A549 (cell line): ENCODE measurements around the gene IPPK. TPM values are rescaled to one million over a fixed set of nuclear protein-coding genes. Genes with fewer than 3 reads are reported as not detected.

ENCODE experiments used
- ATAC-seq, 2 experiments: fragments of 200-7000 bp in 1 of 2; fragments of >200 bp in 1 of 2; cut with Nextera tagmentation in 1 of 2; cut with Tn5 transposase in 1 of 2; 3 replicates each; pipeline versions ENCODE4 v1.8.0 to v1.9.1; 2018 to 2020; ENCODE audit warnings: mild to moderate bottlenecking in 1 of 2, moderate library complexity in 1 of 2
- CTCF ChIA-PET: fragments of 300-600 bp; sonication (Branson Sonifier 250); formaldehyde crosslinking; extraction: SDS; loops from one replicate; lab custom pipeline; 2021; ENCODE audit warnings: antibody characterized with exemption, inconsistent platforms; lab: Yijun Ruan, JAX
- POLR2A ChIA-PET: fragments of 350-600 bp; formaldehyde crosslinking; extraction: SDS; loops from one replicate; lab custom pipeline; 2021; ENCODE audit warnings: antibody characterized with exemption, inconsistent platforms; lab: Yijun Ruan, JAX
- DNase-seq, 2 experiments: peaks; one replicate each; pipeline versions ENCODE4 v3.0.0 to v3.0.0-alpha.2; 2011 to 2016; ENCODE audit warnings: low read depth in 1 of 2, low spot score in 1 of 2
- FAIRE-seq: peaks from 2 replicates; lab custom pipeline; 2011; peaks lifted over from hg19 to GRCh38; lab: Jason Lieb, UNC
- H3K27ac ChIP-seq, 2 experiments: fragments of >200 bp; sonication (Bioruptor Twin); formaldehyde crosslinking; 3 replicates each; pipeline ENCODE4 v1.5.1; 2016 to 2017
- H3K4me1 ChIP-seq: fragments of >200 bp; sonication (Bioruptor Twin); formaldehyde crosslinking; 3 replicates; pipeline ENCODE4 v1.6.1; 2016
- H3K4me2 ChIP-seq: fragments of >200 bp; sonication (Bioruptor Twin); formaldehyde crosslinking; 3 replicates; pipeline ENCODE4 v1.6.1; 2016
- H3K4me3 ChIP-seq: fragments of >200 bp; sonication (Bioruptor Twin); formaldehyde crosslinking; 3 replicates; pipeline ENCODE4 v1.5.1; 2016
- H3K9me3 ChIP-seq: fragments of >200 bp; sonication (Bioruptor Twin); formaldehyde crosslinking; 3 replicates; pipeline ENCODE4 v1.6.1; 2016
- CBX2 ChIP-seq: fragments of 200-600 bp; sonication (generic); IDR thresholded peaks from 2 replicates; pipeline ENCODE4 v1.6.1; 2016; ENCODE audit warnings: low read depth, mild to moderate bottlenecking, borderline replicate concordance
- CBX8 ChIP-seq: fragments of 200-600 bp; sonication (generic); IDR thresholded peaks from 2 replicates; pipeline ENCODE4 v1.6.1; 2016
- CHD4 ChIP-seq: fragments of 200-600 bp; sonication (generic); IDR thresholded peaks from 2 replicates; pipeline ENCODE4 v1.6.1; 2016; ENCODE audit warnings: antibody characterized with exemption, mild to moderate bottlenecking, borderline replicate concordance
- EHMT2 ChIP-seq: fragments of 200-600 bp; sonication (generic); IDR thresholded peaks from 2 replicates; pipeline ENCODE4 v1.6.1; 2016; ENCODE audit warnings: antibody characterized with exemption, low read depth, mild to moderate bottlenecking, moderate library complexity
- ESRRA ChIP-seq: fragments of 150-350 bp; IDR thresholded peaks from 2 replicates; pipeline ENCODE4 v1.6.1; 2014; ENCODE audit warnings: mild to moderate bottlenecking, low read length, borderline replicate concordance
- FOSB ChIP-seq: fragments of 250-450 bp; sonication (Bioruptor Pico); IDR thresholded peaks from 2 replicates; pipeline ENCODE4 v1.5.0; 2020; ENCODE audit warnings: mild to moderate bottlenecking, moderate library complexity
- FOXS1 ChIP-seq: fragments of 250-450 bp; sonication (Bioruptor Pico); IDR thresholded peaks from 2 replicates; pipeline ENCODE4 v1.5.0; 2020; ENCODE audit warnings: mild to moderate bottlenecking, moderate library complexity
- GATA3 ChIP-seq: IDR thresholded peaks from 2 replicates; pipeline ENCODE4 v1.6.1; 2012; ENCODE audit warnings: borderline replicate concordance
- HDAC2 ChIP-seq: fragments of 200-600 bp; sonication (generic); IDR thresholded peaks from 2 replicates; pipeline ENCODE4 v1.6.1; 2016
- HOXA7 ChIP-seq: fragments of 250-450 bp; sonication (Bioruptor Pico); IDR thresholded peaks from 2 replicates; pipeline ENCODE4 v1.5.0; 2020; ENCODE audit warnings: mild to moderate bottlenecking, moderate library complexity
- HOXB13 ChIP-seq: fragments of 250-450 bp; sonication (Bioruptor Pico); IDR thresholded peaks from 2 replicates; pipeline ENCODE4 v1.5.0; 2020; ENCODE audit warnings: low read depth, mild to moderate bottlenecking, moderate library complexity
- MAFK ChIP-seq: fragments of 450-650 bp; IDR thresholded peaks from 2 replicates; pipeline ENCODE4 v1.6.1; 2014; ENCODE audit not compliant: partially characterized antibody
- MYC ChIP-seq: IDR thresholded peaks from 2 replicates; pipeline ENCODE4 v1.6.1; 2012; ENCODE audit warnings: mild to moderate bottlenecking, inconsistent platforms, low read length, improper control_type of control experiment, borderline replicate concordance
- NPAS2 ChIP-seq: fragments of 250-450 bp; sonication (Bioruptor Pico); IDR thresholded peaks from 2 replicates; pipeline ENCODE4 v1.8.0; 2022; ENCODE audit warnings: mild to moderate bottlenecking, moderate library complexity, borderline replicate concordance
- PHF8 ChIP-seq: fragments of 200-600 bp; sonication (generic); IDR thresholded peaks from 2 replicates; pipeline ENCODE4 v1.6.1; 2016; ENCODE audit warnings: low read depth, mild to moderate bottlenecking, antibody characterized with exemption, moderate library complexity, borderline replicate concordance
- RFX5 ChIP-seq: fragments of 450-650 bp; IDR thresholded peaks from 2 replicates; pipeline ENCODE4 v1.7.1; 2014; ENCODE audit warnings: antibody characterized with exemption, mild to moderate bottlenecking, moderate library complexity
- RNF2 ChIP-seq: fragments of 200-600 bp; sonication (generic); IDR thresholded peaks from 2 replicates; pipeline ENCODE4 v1.6.1; 2016; ENCODE audit warnings: low read depth, mild to moderate bottlenecking, antibody characterized with exemption, moderate library complexity, borderline replicate concordance
- ZC3H11A ChIP-seq: fragments of 450-650 bp; IDR thresholded peaks from 2 replicates; pipeline ENCODE4 v1.6.1; 2014; ENCODE audit warnings: antibody characterized with exemption, mild to moderate bottlenecking
- ZNF302 ChIP-seq: fragments of 250-450 bp; sonication (Bioruptor Pico); IDR thresholded peaks from 2 replicates; pipeline ENCODE4 v1.9.0; 2021; ENCODE audit warnings: inconsistent platforms, mild to moderate bottlenecking, moderate library complexity
- WGBS: methylation state at CpG from one replicate; pipeline ENCODE4 v1.1.6; 2017; ENCODE audit errors: missing lambda C conversion rate; 5-methylcytosine and 5-hydroxymethylcytosine counted together
- polyA plus RNA-seq, 4 experiments: library from polyadenylated mRNA; depleted of rRNA in 3 of 4; stranded (reverse); fragments of >200 nt; fragmentation: RNase III in 1 of 4; extraction: RNeasy Plus Mini Kit Qiagen cat#74134 plus additional on column Dnase treatment in 1 of 4; gene quantifications; 2 replicates in 3 of 4; 3 replicates in 1 of 4; pipeline ENCODE4 v1.2.3, GENCODE V29; 2011 to 2017
- TF ChIP-seq, protein P1 (sequence below): fragments of 250-450 bp; sonication (Bioruptor Pico); IDR thresholded peaks from 2 replicates; pipeline ENCODE4 v1.5.0; 2021; ENCODE audit warnings: mild to moderate bottlenecking, moderate library complexity, borderline replicate concordance
- TF ChIP-seq, protein P2 (sequence below): fragments of 150-350 bp; IDR thresholded peaks from 2 replicates; pipeline ENCODE4 v1.6.1; 2014; ENCODE audit warnings: low read depth, mild to moderate bottlenecking, low read length
- TF ChIP-seq, protein P3 (sequence below): fragments of >200 bp; sonication (Bioruptor Twin); formaldehyde crosslinking; IDR thresholded peaks from 3 replicates; pipeline ENCODE4 v1.6.1; 2016
- TF ChIP-seq, protein P4 (sequence below): fragments of 200-600 bp; sonication (generic); IDR thresholded peaks from 2 replicates; pipeline ENCODE4 v1.6.1; 2016; ENCODE audit warnings: antibody characterized with exemption, mild to moderate bottlenecking, moderate library complexity

The IPPK gene
- polyA plus RNA-seq, 2 of the 4 experiments (the other 2 are of a cell fraction): 12.2 to 20.0 TPM

DNA sequence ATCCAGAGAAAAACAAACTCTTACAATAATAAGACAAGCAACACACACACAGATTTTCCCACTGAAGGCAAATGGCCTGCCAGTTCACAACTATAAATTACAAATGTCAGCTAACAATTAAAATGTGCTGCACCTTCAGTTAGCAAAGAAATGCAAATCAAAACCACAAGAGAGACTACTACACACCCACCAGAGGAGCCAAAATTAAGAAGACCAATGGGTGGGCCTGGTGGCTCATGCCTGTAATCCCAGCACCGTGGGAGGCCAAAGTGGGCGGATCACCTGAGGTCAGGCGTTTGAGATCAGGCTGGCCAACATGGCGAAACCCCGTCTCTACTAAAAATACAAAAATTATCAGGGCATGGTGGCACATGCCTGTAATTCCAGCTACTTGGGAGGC, 15.1 kb upstream of the IPPK start:
- POLR2A ChIA-PET: no interaction called here

DNA sequence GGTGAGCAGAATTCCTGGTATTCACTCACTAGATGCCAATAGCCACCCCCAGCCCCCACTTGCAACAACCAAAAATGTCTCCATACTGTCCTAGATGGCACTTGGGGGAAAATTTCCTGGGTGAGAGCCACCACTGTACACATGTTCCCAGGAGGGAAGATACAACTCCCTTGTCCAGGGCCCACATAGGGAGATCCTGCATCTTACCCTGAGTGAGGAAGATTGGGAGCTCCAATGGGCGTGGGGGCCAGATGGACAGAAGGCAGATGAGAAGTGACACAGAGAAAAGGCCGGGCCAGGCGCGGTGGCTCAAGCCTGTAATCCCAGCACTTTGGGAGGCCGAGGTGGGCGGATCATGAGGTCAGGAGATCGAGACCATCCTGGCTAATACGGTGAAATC, 12.3 kb upstream of the IPPK start:
- POLR2A ChIA-PET: no interaction called here
- CTCF ChIA-PET: no interaction called here
- no peak overlapping the region for H3K27ac ChIP-seq
- no peaks in the 10 kb centered on the region for H3K9me3 ChIP-seq
- TF ChIP-seq, protein P1, sequence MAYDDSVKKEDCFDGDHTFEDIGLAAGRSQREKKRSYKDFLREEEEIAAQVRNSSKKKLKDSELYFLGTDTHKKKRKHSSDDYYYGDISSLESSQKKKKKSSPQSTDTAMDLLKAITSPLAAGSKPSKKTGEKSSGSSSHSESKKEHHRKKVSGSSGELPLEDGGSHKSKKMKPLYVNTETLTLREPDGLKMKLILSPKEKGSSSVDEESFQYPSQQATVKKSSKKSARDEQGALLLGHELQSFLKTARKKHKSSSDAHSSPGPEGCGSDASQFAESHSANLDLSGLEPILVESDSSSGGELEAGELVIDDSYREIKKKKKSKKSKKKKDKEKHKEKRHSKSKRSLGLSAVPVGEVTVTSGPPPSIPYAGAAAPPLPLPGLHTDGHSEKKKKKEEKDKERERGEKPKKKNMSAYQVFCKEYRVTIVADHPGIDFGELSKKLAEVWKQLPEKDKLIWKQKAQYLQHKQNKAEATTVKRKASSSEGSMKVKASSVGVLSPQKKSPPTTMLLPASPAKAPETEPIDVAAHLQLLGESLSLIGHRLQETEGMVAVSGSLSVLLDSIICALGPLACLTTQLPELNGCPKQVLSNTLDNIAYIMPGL (CRISPR knock-in tag): no peak
- TF ChIP-seq, protein P2, sequence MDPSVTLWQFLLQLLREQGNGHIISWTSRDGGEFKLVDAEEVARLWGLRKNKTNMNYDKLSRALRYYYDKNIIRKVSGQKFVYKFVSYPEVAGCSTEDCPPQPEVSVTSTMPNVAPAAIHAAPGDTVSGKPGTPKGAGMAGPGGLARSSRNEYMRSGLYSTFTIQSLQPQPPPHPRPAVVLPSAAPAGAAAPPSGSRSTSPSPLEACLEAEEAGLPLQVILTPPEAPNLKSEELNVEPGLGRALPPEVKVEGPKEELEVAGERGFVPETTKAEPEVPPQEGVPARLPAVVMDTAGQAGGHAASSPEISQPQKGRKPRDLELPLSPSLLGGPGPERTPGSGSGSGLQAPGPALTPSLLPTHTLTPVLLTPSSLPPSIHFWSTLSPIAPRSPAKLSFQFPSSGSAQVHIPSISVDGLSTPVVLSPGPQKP: no peak
- TF ChIP-seq CBX2 (no peak), CBX8 (no peak), NPAS2 (CRISPR knock-in tag) (no peak), RFX5 (no peak), PHF8 (no peak)
- FAIRE-seq (no peak), DNase-seq (no peak), ATAC-seq (no peak)
- H3K4me2 ChIP-seq: no peak overlapping the region
- H3K4me3 ChIP-seq: no peak overlapping the region
- H3K4me1 ChIP-seq: no peaks in the 10 kb centered on the region
- 90% methylated on average over 8 of the region's 8 CpGs for WGBS

More for the DNA sequence above, 15.1 kb upstream of the IPPK start:
- ATAC-seq: no peak
- Histone ChIP-seq H3K27ac (no peak overlapping the region), H3K9me3 (peaks cover 2% of the 10 kb centered on the region; the same call in 2 of the 3 replicates), H3K4me2 (no peak overlapping the region), H3K4me1 (no peaks in the 10 kb centered on the region), H3K4me3 (no peak overlapping the region)
- no peak for DNase-seq
- TF ChIP-seq RNF2: no peak
- TF ChIP-seq MYC: no peak
- TF ChIP-seq HOXB13 (CRISPR knock-in tag): no peak
- TF ChIP-seq, protein P3, sequence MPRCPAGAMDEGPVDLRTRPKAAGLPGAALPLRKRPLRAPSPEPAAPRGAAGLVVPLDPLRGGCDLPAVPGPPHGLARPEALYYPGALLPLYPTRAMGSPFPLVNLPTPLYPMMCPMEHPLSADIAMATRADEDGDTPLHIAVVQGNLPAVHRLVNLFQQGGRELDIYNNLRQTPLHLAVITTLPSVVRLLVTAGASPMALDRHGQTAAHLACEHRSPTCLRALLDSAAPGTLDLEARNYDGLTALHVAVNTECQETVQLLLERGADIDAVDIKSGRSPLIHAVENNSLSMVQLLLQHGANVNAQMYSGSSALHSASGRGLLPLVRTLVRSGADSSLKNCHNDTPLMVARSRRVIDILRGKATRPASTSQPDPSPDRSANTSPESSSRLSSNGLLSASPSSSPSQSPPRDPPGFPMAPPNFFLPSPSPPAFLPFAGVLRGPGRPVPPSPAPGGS: no peak
- TF ChIP-seq FOXS1: no peak
- TF ChIP-seq, protein P4, sequence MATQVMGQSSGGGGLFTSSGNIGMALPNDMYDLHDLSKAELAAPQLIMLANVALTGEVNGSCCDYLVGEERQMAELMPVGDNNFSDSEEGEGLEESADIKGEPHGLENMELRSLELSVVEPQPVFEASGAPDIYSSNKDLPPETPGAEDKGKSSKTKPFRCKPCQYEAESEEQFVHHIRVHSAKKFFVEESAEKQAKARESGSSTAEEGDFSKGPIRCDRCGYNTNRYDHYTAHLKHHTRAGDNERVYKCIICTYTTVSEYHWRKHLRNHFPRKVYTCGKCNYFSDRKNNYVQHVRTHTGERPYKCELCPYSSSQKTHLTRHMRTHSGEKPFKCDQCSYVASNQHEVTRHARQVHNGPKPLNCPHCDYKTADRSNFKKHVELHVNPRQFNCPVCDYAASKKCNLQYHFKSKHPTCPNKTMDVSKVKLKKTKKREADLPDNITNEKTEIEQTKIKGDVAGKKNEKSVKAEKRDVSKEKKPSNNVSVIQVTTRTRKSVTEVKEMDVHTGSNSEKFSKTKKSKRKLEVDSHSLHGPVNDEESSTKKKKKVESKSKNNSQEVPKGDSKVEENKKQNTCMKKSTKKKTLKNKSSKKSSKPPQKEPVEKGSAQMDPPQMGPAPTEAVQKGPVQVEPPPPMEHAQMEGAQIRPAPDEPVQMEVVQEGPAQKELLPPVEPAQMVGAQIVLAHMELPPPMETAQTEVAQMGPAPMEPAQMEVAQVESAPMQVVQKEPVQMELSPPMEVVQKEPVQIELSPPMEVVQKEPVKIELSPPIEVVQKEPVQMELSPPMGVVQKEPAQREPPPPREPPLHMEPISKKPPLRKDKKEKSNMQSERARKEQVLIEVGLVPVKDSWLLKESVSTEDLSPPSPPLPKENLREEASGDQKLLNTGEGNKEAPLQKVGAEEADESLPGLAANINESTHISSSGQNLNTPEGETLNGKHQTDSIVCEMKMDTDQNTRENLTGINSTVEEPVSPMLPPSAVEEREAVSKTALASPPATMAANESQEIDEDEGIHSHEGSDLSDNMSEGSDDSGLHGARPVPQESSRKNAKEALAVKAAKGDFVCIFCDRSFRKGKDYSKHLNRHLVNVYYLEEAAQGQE: no peak
- TF ChIP-seq RFX5: no peak
- TF ChIP-seq ZC3H11A: no peak
- TF ChIP-seq ESRRA: no peak
- no peak for TF ChIP-seq CHD4
- TF ChIP-seq EHMT2: no peak
- no peak for TF ChIP-seq MAFK
- TF ChIP-seq ZNF302: no peak
- no peak for TF ChIP-seq FOSB (CRISPR knock-in tag)
- TF ChIP-seq HDAC2: no peak
- TF ChIP-seq HOXA7 (CRISPR knock-in tag): no peak
- no peak for TF ChIP-seq GATA3
- no peak for TF ChIP-seq NPAS2 (CRISPR knock-in tag)
- no peak for FAIRE-seq
- CTCF ChIA-PET: interaction anchor here (0.7 kb wide), 1 partner anchor 274 kb away, joined by 3 read pairs; no protein-coding TSS in a partner anchor
- 76% methylated on average over 5 of the region's 5 CpGs for WGBS
